ENCODE measurements around the gene HPX. TPM values are rescaled to one million over a fixed set of nuclear protein-coding genes. Genes with fewer than 3 reads are reported as not detected.
A peak's percentile ranks its signal among the peaks of the same experiment; 100 is the strongest.

The HPX gene
- total RNA-seq, 1 donor from 2014 or later, result 0.56 TPM

GRCh38 chr11:6474413-6474792 lies 33.6 kb upstream of the HPX start:
- peak overlapping the region; percentile 100 for H3K4me2 ChIP-seq
- H3K9me3 Mint-ChIP-seq, result no peaks in the 10 kb centered on the region
- no peaks in the 10 kb centered on the region for H3K9me3 ChIP-seq (ENCODE audit: low read depth)
- no peaks in the 10 kb centered on the region for H3K36me3 ChIP-seq
- H3K4me1 Mint-ChIP-seq, result peaks cover 23% of the 10 kb centered on the region
- H3K27me3 Mint-ChIP-seq (ENCODE audit: insufficient read depth, low read depth), result peaks cover 6% of the 10 kb centered on the region
- H3K27ac ChIP-seq, result peak overlapping the region; percentile 88
- H3K27me3 ChIP-seq, result no peaks in the 10 kb centered on the region
- TF ChIP-seq EZH2phosphoT487 (IDR thresholded peaks at IDR 0.05) (no peak), CTCF (IDR thresholded peaks at IDR 0.05) (no peak), EZH2 (IDR thresholded peaks at IDR 0.05) (no peak)
- H4K20me1 ChIP-seq (ENCODE audit: low read depth), result no peaks in the 10 kb centered on the region
- H3K4me3 ChIP-seq, result peak overlapping the region; percentile 99
- peaks cover 17% of the 10 kb centered on the region for H3K36me3 Mint-ChIP-seq
- H3K79me2 ChIP-seq (ENCODE audit: low read depth), result peaks cover 12% of the 10 kb centered on the region
- DNase-seq (ENCODE audit: low spot score), result no peak
- peak overlapping the region; percentile 52 for H3K9ac ChIP-seq
- peaks cover 36% of the 10 kb centered on the region for H3F3A ChIP-seq (ENCODE audit: low read depth)
- peak overlapping the region; percentile 90 for H2AFZ ChIP-seq (replicated peaks)
- peak overlapping the region; percentile 87 for H3K27ac Mint-ChIP-seq
- H3K4me1 ChIP-seq, result peaks cover 11% of the 10 kb centered on the region
- H3K4me3 Mint-ChIP-seq, result peak overlapping the region; percentile 86

- TF ChIP-seq EZH2phosphoT487 (IDR thresholded peaks at IDR 0.05), result no peak
- peak; percentile 49 for TF ChIP-seq CTCF (IDR thresholded peaks at IDR 0.05)
- peak within 1 kb of the TSS; percentile 93 for H3K4me3 Mint-ChIP-seq
Measured at GRCh38 chr11:6473451-6474412, 32.9 kb upstream of the HPX start, which contains the start of gene TRIM3. TRIM3 (minus strand) TSS chr11:6473941; CDS start chr11:6465695, 8,246 bp downstream.

GRCh38 chr11:6472934-6473333 lies 32.1 kb upstream of the HPX start:
- TF ChIP-seq CTCF (IDR thresholded peaks at IDR 0.05), result no peak
- no peak for TF ChIP-seq EZH2 (IDR thresholded peaks at IDR 0.05)
- TF ChIP-seq EZH2phosphoT487 (IDR thresholded peaks at IDR 0.05), result no peak
- peaks cover 6% of the 10 kb centered on the region for H3K27me3 Mint-ChIP-seq (ENCODE audit: insufficient read depth, low read depth)
- Histone ChIP-seq H3K9ac (peak overlapping the region; percentile 14), H3K4me2 (peak overlapping the region; percentile 100), H3K27ac (no peak overlapping the region), H4K20me1 (ENCODE audit: low read depth) (no peaks in the 10 kb centered on the region), H3F3A (ENCODE audit: low read depth) (peaks cover 41% of the 10 kb centered on the region), H3K4me3 (peak overlapping the region; percentile 99), H3K79me2 (ENCODE audit: low read depth) (peaks cover 11% of the 10 kb centered on the region), H3K4me1 (peaks cover 13% of the 10 kb centered on the region), H3K36me3 (no peaks in the 10 kb centered on the region), H3K9me3 (ENCODE audit: low read depth) (no peaks in the 10 kb centered on the region), H3K27me3 (no peaks in the 10 kb centered on the region), H2AFZ (replicated peaks) (no peak overlapping the region)
- H3K4me3 Mint-ChIP-seq, result peak overlapping the region; percentile 93
- H3K4me1 Mint-ChIP-seq, result peaks cover 23% of the 10 kb centered on the region
- DNase-seq (ENCODE audit: low spot score), result no peak
- H3K27ac Mint-ChIP-seq, result no peak overlapping the region
- H3K36me3 Mint-ChIP-seq, result peaks cover 8% of the 10 kb centered on the region
- H3K9me3 Mint-ChIP-seq, result no peaks in the 10 kb centered on the region

More at GRCh38 chr11:6473451-6474412, 32.9 kb upstream of the HPX start, which contains the start of gene TRIM3:
- Histone ChIP-seq H3K79me2 (ENCODE audit: low read depth) (peaks cover 11% of the 10 kb centered on the region), H3K27ac (peak within 1 kb of the TSS; percentile 88), H3K27me3 (no peaks in the 10 kb centered on the region), H3F3A (ENCODE audit: low read depth) (peaks cover 40% of the 10 kb centered on the region), H4K20me1 (ENCODE audit: low read depth) (no peaks in the 10 kb centered on the region), H3K4me3 (peak within 1 kb of the TSS; percentile 99), H3K36me3 (no peaks in the 10 kb centered on the region), H2AFZ (replicated peaks) (peak within 1 kb of the TSS; percentile 100), H3K4me2 (peak within 1 kb of the TSS; percentile 100), H3K9me3 (ENCODE audit: low read depth) (no peaks in the 10 kb centered on the region), H3K9ac (peak within 1 kb of the TSS; percentile 52), H3K4me1 (peaks cover 13% of the 10 kb centered on the region)
- DNase-seq (ENCODE audit: low spot score), result peak; percentile 97
- H3K4me1 Mint-ChIP-seq, result peaks cover 23% of the 10 kb centered on the region
- H3K36me3 Mint-ChIP-seq, result peaks cover 10% of the 10 kb centered on the region
- H3K27ac Mint-ChIP-seq, result peak within 1 kb of the TSS; percentile 87
- H3K9me3 Mint-ChIP-seq, result no peaks in the 10 kb centered on the region
- H3K27me3 Mint-ChIP-seq (ENCODE audit: insufficient read depth, low read depth), result peaks cover 6% of the 10 kb centered on the region

Data from neural progenitor cell (in vitro differentiated cells).